HepG2 (cell line): ENCODE measurements around the gene TH. TPM values are rescaled to one million over a fixed set of nuclear protein-coding genes. Genes with fewer than 3 reads are reported as not detected.

Experiments used
- CBX2 ChIP-seq, 2 experiments: fragments of 200-600 bp in 1 of 2; sonication (generic); formaldehyde crosslinking in 1 of 2; IDR thresholded peaks; 2 replicates each; pipeline versions ENCODE4 v1.7.0 to v1.8.1; 2018 to 2022; ENCODE audit warnings: low read depth in 2 of 2, low read length in 1 of 2, mild to moderate bottlenecking in 1 of 2, missing genetic modification reagents in 1 of 2
- FOXO4 ChIP-seq: sonication (generic); formaldehyde crosslinking; conservative IDR thresholded peaks from 2 replicates; pipeline ENCODE4 v1.8.1; 2023; ENCODE audit warnings: missing genetic modification reagents
- GABPA ChIP-seq, 2 experiments: IDR thresholded peaks; 2 replicates each; pipeline ENCODE4 v1.6.1; 2011 to 2016; ENCODE audit warnings: low read depth in 2 of 2, low read length in 1 of 2, missing biosample characterization in 1 of 2, missing genetic modification characterization in 1 of 2
- IRF2 ChIP-seq: IDR thresholded peaks from 2 replicates; pipeline ENCODE4 v1.6.1; 2018; ENCODE audit warnings: missing genetic modification reagents, missing compliant biosample characterization
- MXI1 ChIP-seq: IDR thresholded peaks from 3 replicates; pipeline ENCODE4 v1.6.1; 2012; ENCODE audit warnings: low read depth, low read length, inconsistent platforms, borderline replicate concordance
- NCOA1 ChIP-seq: sonication (generic); formaldehyde crosslinking; IDR thresholded peaks from 2 replicates; pipeline ENCODE4 v1.9.0; 2021; ENCODE audit warnings: missing genetic modification reagents
- NR2F6 ChIP-seq, 2 experiments: IDR thresholded peaks; 2 replicates each; pipeline ENCODE4 v1.6.1; 2016; ENCODE audit warnings: antibody characterized with exemption in 1 of 2, mild to moderate bottlenecking in 1 of 2
- SRF ChIP-seq: IDR thresholded peaks from 2 replicates; pipeline ENCODE4 v1.6.1; 2011; ENCODE audit warnings: mild to moderate bottlenecking, low read depth, low read length, moderate library complexity
- TOPORS ChIP-seq: sonication (generic); formaldehyde crosslinking; IDR thresholded peaks from 2 replicates; pipeline ENCODE4 v1.8.0; 2023; ENCODE audit warnings: mild to moderate bottlenecking, missing genetic modification reagents
- ZNF329 ChIP-seq: sonication (generic); formaldehyde crosslinking; IDR thresholded peaks from 2 replicates; pipeline ENCODE4 v1.9.0; 2021; ENCODE audit warnings: low read depth, mild to moderate bottlenecking, missing genetic modification reagents
- ZNF407 ChIP-seq: sonication (generic); formaldehyde crosslinking; IDR thresholded peaks from one replicate; pipeline ENCODE4 v1.5.1; 2020; ENCODE audit warnings: mild to moderate bottlenecking, missing genetic modification reagents; ENCODE audit errors: not compliant biosample characterization
- ZNF576 ChIP-seq: sonication (generic); formaldehyde crosslinking; IDR thresholded peaks from 2 replicates; pipeline ENCODE4 v1.4.0; 2020; ENCODE audit warnings: mild to moderate bottlenecking, missing genetic modification reagents
- ZNF776 ChIP-seq: sonication (generic); formaldehyde crosslinking; IDR thresholded peaks from 2 replicates; pipeline ENCODE4 v1.4.0; 2020; ENCODE audit warnings: mild to moderate bottlenecking, missing genetic modification reagents
- polyA plus RNA-seq, 8 experiments: library from polyadenylated mRNA; depleted of rRNA in 3 of 8; stranded (reverse) in 7 of 8; unstranded in 1 of 8; fragments of >200 nt; fragmentation: Illumina TruSeq in 4 of 8; extraction: Trizol in 4 of 8; gene quantifications; 2 replicates each; pipeline versions ENCODE4 v1.2.1 to v1.2.3, GENCODE V29; 2011 to 2016; ENCODE audit warnings: low read depth in 4 of 8, missing spikeins in 1 of 8, mixed read lengths in 1 of 8; ENCODE audit not compliant: insufficient read depth in 1 of 8
- total RNA-seq, 5 experiments: library from RNA; depleted of rRNA; stranded (reverse); fragments of >200 nt; fragmentation: Illumina TruSeq; extraction: Trizol; gene quantifications; 2 replicates each; pipeline ENCODE4 v1.2.3, GENCODE V29; 2016; ENCODE audit warnings: low read depth in 1 of 5
- TF ChIP-seq, protein P1 (sequence below): sonication (generic); formaldehyde crosslinking; IDR thresholded peaks from 2 replicates; pipeline ENCODE4 v1.8.0; 2022; ENCODE audit warnings: missing genetic modification reagents, mild to moderate bottlenecking, moderate library complexity, borderline replicate concordance

Gene TH
- total and polyA plus RNA-seq, 2 of the 13 experiments (the other 11 are each of a cell fraction or from before 2014, with no cell fraction given) = 0.36 TPM; not detected in 1

- no peak for TF ChIP-seq ZNF407 (CRISPR knock-in tag)
- no peak for TF ChIP-seq GABPA (IDR thresholded peaks at IDR 0.05; ENCODE audit: low read depth, low read length)
- TF ChIP-seq GABPA (CRISPR knock-in tag; IDR thresholded peaks at IDR 0.05; ENCODE audit: low read depth) = no peak
- 0 out of 2 replicates have a peak, but pooled peaks have one; percentile 22 for TF ChIP-seq ZNF329
- no peak for TF ChIP-seq NCOA1 (CRISPR knock-in tag)
- no peak for TF ChIP-seq CBX2 (IDR thresholded peaks at IDR 0.05; ENCODE audit: low read depth, low read length)
- no peak for TF ChIP-seq CBX2 (CRISPR knock-in tag; IDR thresholded peaks at IDR 0.05; ENCODE audit: low read depth)
- TF ChIP-seq SRF = 0 out of 2 replicates have a peak, but pooled peaks have one; percentile 4
- no peak for TF ChIP-seq NR2F6 (IDR thresholded peaks at IDR 0.05)
- no peak for TF ChIP-seq NR2F6 (CRISPR knock-in tag; IDR thresholded peaks at IDR 0.05)
- no peak for TF ChIP-seq IRF2 (CRISPR knock-in tag)
- TF ChIP-seq FOXO4 (CRISPR knock-in tag) = no peak
- TF ChIP-seq MXI1 = no peak
- TF ChIP-seq ZNF576 (CRISPR knock-in tag) = no peak
- TF ChIP-seq ZNF776 (CRISPR knock-in tag) = no peak
- TF ChIP-seq, protein P1, sequence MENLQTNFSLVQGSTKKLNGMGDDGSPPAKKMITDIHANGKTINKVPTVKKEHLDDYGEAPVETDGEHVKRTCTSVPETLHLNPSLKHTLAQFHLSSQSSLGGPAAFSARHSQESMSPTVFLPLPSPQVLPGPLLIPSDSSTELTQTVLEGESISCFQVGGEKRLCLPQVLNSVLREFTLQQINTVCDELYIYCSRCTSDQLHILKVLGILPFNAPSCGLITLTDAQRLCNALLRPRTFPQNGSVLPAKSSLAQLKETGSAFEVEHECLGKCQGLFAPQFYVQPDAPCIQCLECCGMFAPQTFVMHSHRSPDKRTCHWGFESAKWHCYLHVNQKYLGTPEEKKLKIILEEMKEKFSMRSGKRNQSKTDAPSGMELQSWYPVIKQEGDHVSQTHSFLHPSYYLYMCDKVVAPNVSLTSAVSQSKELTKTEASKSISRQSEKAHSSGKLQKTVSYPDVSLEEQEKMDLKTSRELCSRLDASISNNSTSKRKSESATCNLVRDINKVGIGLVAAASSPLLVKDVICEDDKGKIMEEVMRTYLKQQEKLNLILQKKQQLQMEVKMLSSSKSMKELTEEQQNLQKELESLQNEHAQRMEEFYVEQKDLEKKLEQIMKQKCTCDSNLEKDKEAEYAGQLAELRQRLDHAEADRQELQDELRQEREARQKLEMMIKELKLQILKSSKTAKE (CRISPR knock-in tag) = no peak
- TF ChIP-seq TOPORS (CRISPR knock-in tag) = peak; percentile 40; the same call in 1 of the 2 replicates
These were observed 32.5 kb downstream of the TH start, which contains the start of gene IGF2 (continued) for GRCh38 chr11:2139123-2139521.
